MCF 10A (cell line): ENCODE measurements around the gene RFX4. TPM values are rescaled to one million over a fixed set of nuclear protein-coding genes. Genes with fewer than 3 reads are reported as not detected.

Source experiments
- Bru-seq: library from RNA; stranded (reverse); fragments of 400-500 nt; gene quantifications from one replicate; lab custom pipeline; 2021; lab: Mats Ljungman, UMichigan
- BruChase-seq, 2 experiments: library from RNA; stranded (reverse); fragments of 400-500 nt; gene quantifications; one replicate each; lab custom pipeline; 2021; lab: Mats Ljungman, UMichigan
- BruUV-seq: library from RNA; stranded (reverse); fragments of 400-500 nt; replicated peaks from 2 replicates; lab custom pipeline; 2021; lab: Mats Ljungman, UMichigan
- CTCF ChIA-PET: fragments of 300-600 bp; sonication (Branson Sonifier 250); formaldehyde crosslinking; extraction: SDS; loops from one replicate; lab custom pipeline; 2021; ENCODE audit warnings: antibody characterized with exemption, inconsistent platforms; lab: Yijun Ruan, JAX
- POLR2A ChIA-PET: fragments of 300-600, 350-650 bp; sonication (Branson Sonifier 250); formaldehyde crosslinking; extraction: SDS; loops from one replicate; lab custom pipeline; 2020; ENCODE audit warnings: antibody characterized with exemption, inconsistent platforms; lab: Yijun Ruan, JAX
- DNase-seq: peaks from one replicate; pipeline ENCODE4 v3.0.0-alpha.2; 2018; ENCODE audit not compliant: unreplicated experiment
- H3K27ac Mint-ChIP-seq: one replicate; pipeline ENCODE4 v1.8.0; 2022; ENCODE audit warnings: mild to moderate bottlenecking, low read depth, mixed read lengths; ENCODE audit not compliant: unreplicated experiment
- H3K27me3 Mint-ChIP-seq: one replicate; pipeline ENCODE4 v1.8.0; 2022; ENCODE audit warnings: mixed read lengths; ENCODE audit not compliant: insufficient read depth, unreplicated experiment
- H3K36me3 Mint-ChIP-seq: one replicate; pipeline ENCODE4 v1.8.0; 2022; ENCODE audit warnings: mild to moderate bottlenecking, moderate library complexity, mixed read lengths; ENCODE audit not compliant: insufficient read depth, unreplicated experiment
- H3K4me1 Mint-ChIP-seq: one replicate; pipeline ENCODE4 v1.8.0; 2022; ENCODE audit warnings: mixed read lengths; ENCODE audit not compliant: insufficient read depth, unreplicated experiment
- H3K4me3 Mint-ChIP-seq: one replicate; pipeline ENCODE4 v1.8.0; 2022; ENCODE audit warnings: mild to moderate bottlenecking, moderate library complexity, mixed read lengths; ENCODE audit not compliant: unreplicated experiment
- H3K9me3 Mint-ChIP-seq: one replicate; pipeline ENCODE4 v1.8.0; 2022; ENCODE audit warnings: mixed read lengths; ENCODE audit not compliant: unreplicated experiment
- intact Hi-C: fragments of 100-400 bp; cut with micrococcal nuclease; formaldehyde crosslinking; loops from 2 replicates; pipeline ENCODE4 v1.14.1; 2022
- long read RNA-seq: library from polyadenylated mRNA; stranded (forward); transcript quantifications from one replicate; pipeline ENCODE4 v2.0.0, GENCODE V29; 2022
- total RNA-seq: library from RNA; stranded (reverse); gene quantifications from 2 replicates; pipeline ENCODE4 v1.2.3, GENCODE V29; 2022
- TF ChIP-seq, protein P1 (sequence below): fragments of 200-600 bp; IDR thresholded peaks from one replicate; pipeline ENCODE4 v1.8.0; 2022; ENCODE audit warnings: antibody characterized with exemption, mild to moderate bottlenecking; ENCODE audit not compliant: unreplicated experiment

RFX4 gene
- total RNA-seq (not detected in 2 replicates), Bru-seq, nascent RNA (not detected), BruChase-seq, experiment 1, labeled RNA remaining after a 6-hour chase (percentile 1 among the genes with signal in this experiment), BruChase-seq, experiment 2, labeled RNA remaining after a 2-hour chase (percentile 2 among the genes with signal in this experiment)
- long read RNA-seq, result 0 reads

DNA sequence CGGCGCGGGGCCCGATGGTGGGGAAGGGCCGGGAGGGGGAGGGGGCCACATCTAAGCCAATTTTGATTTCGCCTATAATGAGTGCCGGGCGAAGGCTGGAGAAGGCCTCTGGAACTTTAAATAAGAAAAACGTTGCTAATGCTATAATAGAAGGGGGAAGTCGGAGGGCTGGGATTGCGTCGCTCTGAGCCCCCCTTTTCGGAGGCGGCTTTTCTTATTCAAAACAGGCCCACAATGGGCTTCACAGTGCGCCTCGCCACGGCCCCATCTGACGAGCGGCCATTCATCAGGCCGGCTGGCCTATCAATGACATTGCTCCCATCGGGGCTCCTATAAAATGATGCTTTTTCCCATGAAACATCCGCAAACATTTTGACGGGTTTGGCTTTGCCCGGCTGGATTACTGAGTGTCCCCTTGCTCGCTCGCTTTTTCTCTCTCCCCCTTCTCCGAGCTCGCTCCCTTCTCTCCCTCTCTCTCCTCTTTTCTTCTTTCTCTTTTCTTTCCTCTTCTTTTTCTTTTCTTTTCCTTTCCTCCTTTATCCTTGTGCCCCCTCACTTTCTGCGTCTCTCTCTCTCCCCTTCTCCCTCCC is at the start of gene RFX4:
TSS of gene RFX4 (plus strand) at position 364 of the 590 bp plus-strand sequence. CDS start 317 bp downstream, outside the sequence.
- ChIA-PET POLR2A (no interaction called here), CTCF (no interaction called here)
- intact Hi-C loops, result no loop called here
- no peak for DNase-seq
- peaks cover 66% of the 10 kb centered on the region for H3K27me3 Mint-ChIP-seq
- no peaks in the 10 kb centered on the region for H3K9me3 Mint-ChIP-seq
- no peaks in the 10 kb centered on the region for H3K36me3 Mint-ChIP-seq
- H3K4me1 Mint-ChIP-seq, result peaks cover 14% of the 10 kb centered on the region
- TF ChIP-seq, protein P1, sequence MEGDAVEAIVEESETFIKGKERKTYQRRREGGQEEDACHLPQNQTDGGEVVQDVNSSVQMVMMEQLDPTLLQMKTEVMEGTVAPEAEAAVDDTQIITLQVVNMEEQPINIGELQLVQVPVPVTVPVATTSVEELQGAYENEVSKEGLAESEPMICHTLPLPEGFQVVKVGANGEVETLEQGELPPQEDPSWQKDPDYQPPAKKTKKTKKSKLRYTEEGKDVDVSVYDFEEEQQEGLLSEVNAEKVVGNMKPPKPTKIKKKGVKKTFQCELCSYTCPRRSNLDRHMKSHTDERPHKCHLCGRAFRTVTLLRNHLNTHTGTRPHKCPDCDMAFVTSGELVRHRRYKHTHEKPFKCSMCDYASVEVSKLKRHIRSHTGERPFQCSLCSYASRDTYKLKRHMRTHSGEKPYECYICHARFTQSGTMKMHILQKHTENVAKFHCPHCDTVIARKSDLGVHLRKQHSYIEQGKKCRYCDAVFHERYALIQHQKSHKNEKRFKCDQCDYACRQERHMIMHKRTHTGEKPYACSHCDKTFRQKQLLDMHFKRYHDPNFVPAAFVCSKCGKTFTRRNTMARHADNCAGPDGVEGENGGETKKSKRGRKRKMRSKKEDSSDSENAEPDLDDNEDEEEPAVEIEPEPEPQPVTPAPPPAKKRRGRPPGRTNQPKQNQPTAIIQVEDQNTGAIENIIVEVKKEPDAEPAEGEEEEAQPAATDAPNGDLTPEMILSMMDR, result no peak
- H3K27ac Mint-ChIP-seq, result no peak within 1 kb of the TSS
- BruUV-seq, result no TSS peak
- H3K4me3 Mint-ChIP-seq, result no peak within 1 kb of the TSS

DNA sequence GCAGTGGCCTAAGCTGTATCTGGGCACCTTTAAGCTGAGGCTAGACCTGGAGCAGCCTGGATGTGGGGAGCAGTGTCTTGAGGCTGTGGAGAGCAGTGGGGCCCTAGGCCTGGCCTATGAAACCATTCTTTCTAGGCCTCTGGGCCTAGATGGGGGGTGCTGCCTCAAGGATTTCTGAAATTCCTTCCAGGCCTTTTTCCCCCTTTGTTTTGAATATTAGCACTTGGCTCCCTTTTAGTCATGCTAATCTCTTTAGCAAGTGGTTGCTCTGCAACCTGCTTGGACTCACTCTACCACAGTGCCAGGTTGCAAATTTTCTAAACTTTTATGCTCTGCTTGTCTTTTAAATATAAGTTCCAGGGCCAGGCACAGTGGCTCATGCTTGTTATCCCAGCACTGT is 41.6 kb upstream of the RFX4 start:
- Mint-ChIP-seq H3K9me3 (peaks cover 15% of the 10 kb centered on the region), H3K4me1 (no peaks in the 10 kb centered on the region), H3K36me3 (no peaks in the 10 kb centered on the region), H3K27ac (no peak overlapping the region), H3K4me3 (no peak overlapping the region), H3K27me3 (no peaks in the 10 kb centered on the region)
- ChIA-PET CTCF (interaction anchor here (0.7 kb wide), 1 partner anchor 299 kb away, joined by 3 read pairs; no protein-coding TSS in a partner anchor), POLR2A (no interaction called here)
- no peak for DNase-seq
- BruUV-seq, result no TSS peak
- intact Hi-C loops, result no loop called here
- TF ChIP-seq, protein P1, result no peak

DNA sequence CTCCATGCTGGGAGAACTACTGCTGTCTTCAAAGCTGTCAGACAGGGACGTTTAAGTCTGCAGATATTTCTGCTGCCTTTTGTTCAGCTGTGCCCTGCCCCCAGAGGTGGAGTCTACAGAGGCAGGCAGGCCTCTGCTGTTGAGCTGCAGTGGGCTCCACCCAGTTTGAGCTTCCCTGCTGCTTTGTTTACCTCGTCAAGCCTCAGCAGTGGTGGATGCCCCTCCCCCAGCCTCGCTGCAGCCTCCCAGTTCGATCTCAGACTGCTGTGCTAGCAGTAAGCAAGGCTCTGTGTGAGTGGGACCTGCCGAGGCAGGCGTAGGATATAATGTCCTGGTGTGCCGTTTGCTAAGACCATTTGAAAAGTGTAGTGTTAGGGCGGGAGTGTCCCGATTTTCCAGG is 31.4 kb upstream of the RFX4 start:
- intact Hi-C loops, result no loop called here
- H3K27me3 Mint-ChIP-seq, result peaks cover 45% of the 10 kb centered on the region
- TF ChIP-seq, protein P1, result no peak
- H3K4me1 Mint-ChIP-seq, result no peaks in the 10 kb centered on the region
- no peak for DNase-seq
- H3K27ac Mint-ChIP-seq, result no peak overlapping the region
- BruUV-seq, result no TSS peak
- POLR2A ChIA-PET, result no interaction called here
- H3K4me3 Mint-ChIP-seq, result no peak overlapping the region
- H3K9me3 Mint-ChIP-seq, result no peaks in the 10 kb centered on the region
- CTCF ChIA-PET, result interaction anchor here (1.3 kb wide), 1 partner anchor 21 kb away, joined by 4 read pairs; no protein-coding TSS in a partner anchor
- no peaks in the 10 kb centered on the region for H3K36me3 Mint-ChIP-seq

DNA sequence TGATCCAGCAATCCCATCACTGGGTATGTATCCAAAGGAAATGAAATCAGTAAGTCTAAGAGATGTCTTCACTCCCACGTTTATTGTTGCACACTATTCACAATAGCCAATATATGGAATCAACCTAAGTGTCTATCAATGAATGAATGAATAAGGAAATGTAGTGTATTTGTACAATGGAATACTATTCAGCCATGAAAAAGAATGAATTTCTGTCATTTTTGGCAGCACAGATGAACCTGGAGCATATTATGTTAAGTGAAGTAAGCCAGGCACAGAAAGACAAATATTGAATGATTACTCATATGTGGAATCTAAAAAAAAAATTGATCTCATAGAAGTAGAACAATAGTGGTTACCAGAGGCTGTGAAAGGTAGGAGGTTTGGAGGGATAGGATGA is 30.6 kb upstream of the RFX4 start:
- H3K9me3 Mint-ChIP-seq, result no peaks in the 10 kb centered on the region
- TF ChIP-seq, protein P1, result no peak
- DNase-seq, result no peak
- ChIA-PET POLR2A (no interaction called here), CTCF (no interaction called here)
- no peaks in the 10 kb centered on the region for H3K4me1 Mint-ChIP-seq
- no peak overlapping the region for H3K4me3 Mint-ChIP-seq
- no peaks in the 10 kb centered on the region for H3K36me3 Mint-ChIP-seq
- H3K27me3 Mint-ChIP-seq, result peaks cover 40% of the 10 kb centered on the region
- intact Hi-C loops, result no loop called here
- H3K27ac Mint-ChIP-seq, result no peak overlapping the region
- BruUV-seq, result no TSS peak
